ENCODE results near the gene NBAS.
"Not testable (repeated sequence)": the region's sequence is repeated elsewhere in the genome, so short reads cannot be mapped to it uniquely, and the experiment has no call there.

Gene NBAS

GRCh38 chr2:15404511-15404910, 156.6 kb downstream of the NBAS start:
- DNase-seq: not testable (repeated sequence)

- no peak for DNase-seq
Observed at GRCh38 chr2:15400240-15400826, 160.8 kb downstream of the NBAS start.

GRCh38 chr2:15399241-15399640, 161.9 kb downstream of the NBAS start:
- no peak for DNase-seq

GRCh38 chr2:15391751-15392150, 169.4 kb downstream of the NBAS start:
- no peak for DNase-seq

- no peak for DNase-seq
Observed at GRCh38 chr2:15389895-15390294, 171.2 kb downstream of the NBAS start.

GRCh38 chr2:15389326-15389700, 171.8 kb downstream of the NBAS start:
- no peak for DNase-seq

- no peak for DNase-seq
Observed at GRCh38 chr2:15388406-15389325, 172.5 kb downstream of the NBAS start.

- no peak for DNase-seq
Observed at GRCh38 chr2:15385184-15385583, 175.9 kb downstream of the NBAS start.

GRCh38 chr2:15383695-15384350, 177.3 kb downstream of the NBAS start:
- no peak for DNase-seq

GRCh38 chr2:15378148-15378908, 182.8 kb downstream of the NBAS start:
- DNase-seq: no peak

- DNase-seq: no peak
Observed at GRCh38 chr2:15377202-15377601, 183.9 kb downstream of the NBAS start.

GRCh38 chr2:15372019-15372418, 189.1 kb downstream of the NBAS start:
- no peak for DNase-seq

- no peak for DNase-seq
Observed at GRCh38 chr2:15369129-15369528, 192.0 kb downstream of the NBAS start.

GRCh38 chr2:15367715-15368114, 193.4 kb downstream of the NBAS start:
- no peak for DNase-seq

GRCh38 chr2:15367205-15367604, 193.9 kb downstream of the NBAS start:
- no peak for DNase-seq

GRCh38 chr2:15365411-15365810, 195.7 kb downstream of the NBAS start:
- no peak for DNase-seq

- DNase-seq: no peak
Observed at GRCh38 chr2:15364561-15364960, 196.6 kb downstream of the NBAS start.

- DNase-seq: no peak
Observed at GRCh38 chr2:15363734-15364133, 197.4 kb downstream of the NBAS start.

GRCh38 chr2:15363142-15363541, 198.0 kb downstream of the NBAS start:
- DNase-seq: no peak

- DNase-seq: no peak
Observed at GRCh38 chr2:15359716-15360531, 201.2 kb downstream of the NBAS start.

- no peak for DNase-seq
Observed at GRCh38 chr2:15357922-15358321, 203.2 kb downstream of the NBAS start.

GRCh38 chr2:15357186-15357585, 203.9 kb downstream of the NBAS start:
- no peak for DNase-seq

All from right hindlimb (tissue), 1 donor.